PC-3 (cell line): Measurements from ENCODE around the gene ROS1.

Experiments used
- EZH2 ChIP-seq: fragments of 300-600 bp; sonication (generic); IDR thresholded peaks from one replicate; pipeline ENCODE4 v1.6.1; 2017; ENCODE audit warnings: antibody characterized with exemption, mild to moderate bottlenecking, low read length; ENCODE audit not compliant: unreplicated experiment
- TF ChIP-seq, protein P1 (sequence below): fragments of 300-600 bp; sonication (generic); conservative IDR thresholded peaks from 2 replicates; pipeline ENCODE4 v1.5.1; 2017; ENCODE audit warnings: antibody characterized with exemption, low read depth, mild to moderate bottlenecking, low read length

DNA sequence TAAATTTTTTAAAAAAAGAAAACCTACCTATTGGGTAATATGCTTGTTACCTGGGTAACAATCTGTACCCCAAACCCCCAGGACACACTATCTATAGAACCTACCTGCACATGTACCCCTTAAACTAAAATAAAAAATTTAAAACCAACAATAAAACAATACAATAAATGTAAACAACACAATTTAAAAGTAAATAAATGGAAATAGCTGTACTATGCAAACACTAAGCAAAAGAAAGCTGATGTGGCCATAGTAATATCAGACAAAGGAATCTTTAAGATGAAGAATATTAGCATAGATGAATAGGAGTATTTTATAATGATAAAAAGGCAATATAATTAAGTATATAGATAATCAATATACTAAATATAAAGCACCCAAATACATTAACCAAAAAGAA is 50.3 kb downstream of the ROS1 start:
- TF ChIP-seq, protein P1, sequence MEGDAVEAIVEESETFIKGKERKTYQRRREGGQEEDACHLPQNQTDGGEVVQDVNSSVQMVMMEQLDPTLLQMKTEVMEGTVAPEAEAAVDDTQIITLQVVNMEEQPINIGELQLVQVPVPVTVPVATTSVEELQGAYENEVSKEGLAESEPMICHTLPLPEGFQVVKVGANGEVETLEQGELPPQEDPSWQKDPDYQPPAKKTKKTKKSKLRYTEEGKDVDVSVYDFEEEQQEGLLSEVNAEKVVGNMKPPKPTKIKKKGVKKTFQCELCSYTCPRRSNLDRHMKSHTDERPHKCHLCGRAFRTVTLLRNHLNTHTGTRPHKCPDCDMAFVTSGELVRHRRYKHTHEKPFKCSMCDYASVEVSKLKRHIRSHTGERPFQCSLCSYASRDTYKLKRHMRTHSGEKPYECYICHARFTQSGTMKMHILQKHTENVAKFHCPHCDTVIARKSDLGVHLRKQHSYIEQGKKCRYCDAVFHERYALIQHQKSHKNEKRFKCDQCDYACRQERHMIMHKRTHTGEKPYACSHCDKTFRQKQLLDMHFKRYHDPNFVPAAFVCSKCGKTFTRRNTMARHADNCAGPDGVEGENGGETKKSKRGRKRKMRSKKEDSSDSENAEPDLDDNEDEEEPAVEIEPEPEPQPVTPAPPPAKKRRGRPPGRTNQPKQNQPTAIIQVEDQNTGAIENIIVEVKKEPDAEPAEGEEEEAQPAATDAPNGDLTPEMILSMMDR, result no peak
- no peak for TF ChIP-seq EZH2
